GM10248 (cell line): ENCODE results near the gene ZBTB38.

Experiments used
- CTCF ChIA-PET: fragments of 300-600 bp; sonication (Branson Sonifier 250); formaldehyde crosslinking; extraction: SDS; loops from one replicate; lab custom pipeline; 2021; ENCODE audit warnings: antibody characterized with exemption; lab: Yijun Ruan, JAX
- POLR2A ChIA-PET: fragments of 350-650 bp; sonication (Branson Sonifier 250); formaldehyde crosslinking; extraction: SDS; loops from one replicate; lab custom pipeline; 2020; ENCODE audit warnings: antibody characterized with exemption; lab: Yijun Ruan, JAX
- DNase-seq: peaks from one replicate; pipeline ENCODE4 v3.0.0; 2012; ENCODE audit errors: extremely low spot score
- TF ChIP-seq, protein P1 (sequence below): IDR thresholded peaks from 2 replicates; pipeline ENCODE4 v1.5.1; 2012; ENCODE audit warnings: mild to moderate bottlenecking, low read depth; ENCODE audit errors: extremely low read depth, missing control alignments, control extremely low read depth

Gene ZBTB38, protein sequence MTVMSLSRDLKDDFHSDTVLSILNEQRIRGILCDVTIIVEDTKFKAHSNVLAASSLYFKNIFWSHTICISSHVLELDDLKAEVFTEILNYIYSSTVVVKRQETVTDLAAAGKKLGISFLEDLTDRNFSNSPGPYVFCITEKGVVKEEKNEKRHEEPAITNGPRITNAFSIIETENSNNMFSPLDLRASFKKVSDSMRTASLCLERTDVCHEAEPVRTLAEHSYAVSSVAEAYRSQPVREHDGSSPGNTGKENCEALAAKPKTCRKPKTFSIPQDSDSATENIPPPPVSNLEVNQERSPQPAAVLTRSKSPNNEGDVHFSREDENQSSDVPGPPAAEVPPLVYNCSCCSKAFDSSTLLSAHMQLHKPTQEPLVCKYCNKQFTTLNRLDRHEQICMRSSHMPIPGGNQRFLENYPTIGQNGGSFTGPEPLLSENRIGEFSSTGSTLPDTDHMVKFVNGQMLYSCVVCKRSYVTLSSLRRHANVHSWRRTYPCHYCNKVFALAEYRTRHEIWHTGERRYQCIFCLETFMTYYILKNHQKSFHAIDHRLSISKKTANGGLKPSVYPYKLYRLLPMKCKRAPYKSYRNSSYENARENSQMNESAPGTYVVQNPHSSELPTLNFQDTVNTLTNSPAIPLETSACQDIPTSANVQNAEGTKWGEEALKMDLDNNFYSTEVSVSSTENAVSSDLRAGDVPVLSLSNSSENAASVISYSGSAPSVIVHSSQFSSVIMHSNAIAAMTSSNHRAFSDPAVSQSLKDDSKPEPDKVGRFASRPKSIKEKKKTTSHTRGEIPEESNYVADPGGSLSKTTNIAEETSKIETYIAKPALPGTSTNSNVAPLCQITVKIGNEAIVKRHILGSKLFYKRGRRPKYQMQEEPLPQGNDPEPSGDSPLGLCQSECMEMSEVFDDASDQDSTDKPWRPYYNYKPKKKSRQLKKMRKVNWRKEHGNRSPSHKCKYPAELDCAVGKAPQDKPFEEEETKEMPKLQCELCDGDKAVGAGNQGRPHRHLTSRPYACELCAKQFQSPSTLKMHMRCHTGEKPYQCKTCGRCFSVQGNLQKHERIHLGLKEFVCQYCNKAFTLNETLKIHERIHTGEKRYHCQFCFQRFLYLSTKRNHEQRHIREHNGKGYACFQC (N-terminal part only)

DNA sequence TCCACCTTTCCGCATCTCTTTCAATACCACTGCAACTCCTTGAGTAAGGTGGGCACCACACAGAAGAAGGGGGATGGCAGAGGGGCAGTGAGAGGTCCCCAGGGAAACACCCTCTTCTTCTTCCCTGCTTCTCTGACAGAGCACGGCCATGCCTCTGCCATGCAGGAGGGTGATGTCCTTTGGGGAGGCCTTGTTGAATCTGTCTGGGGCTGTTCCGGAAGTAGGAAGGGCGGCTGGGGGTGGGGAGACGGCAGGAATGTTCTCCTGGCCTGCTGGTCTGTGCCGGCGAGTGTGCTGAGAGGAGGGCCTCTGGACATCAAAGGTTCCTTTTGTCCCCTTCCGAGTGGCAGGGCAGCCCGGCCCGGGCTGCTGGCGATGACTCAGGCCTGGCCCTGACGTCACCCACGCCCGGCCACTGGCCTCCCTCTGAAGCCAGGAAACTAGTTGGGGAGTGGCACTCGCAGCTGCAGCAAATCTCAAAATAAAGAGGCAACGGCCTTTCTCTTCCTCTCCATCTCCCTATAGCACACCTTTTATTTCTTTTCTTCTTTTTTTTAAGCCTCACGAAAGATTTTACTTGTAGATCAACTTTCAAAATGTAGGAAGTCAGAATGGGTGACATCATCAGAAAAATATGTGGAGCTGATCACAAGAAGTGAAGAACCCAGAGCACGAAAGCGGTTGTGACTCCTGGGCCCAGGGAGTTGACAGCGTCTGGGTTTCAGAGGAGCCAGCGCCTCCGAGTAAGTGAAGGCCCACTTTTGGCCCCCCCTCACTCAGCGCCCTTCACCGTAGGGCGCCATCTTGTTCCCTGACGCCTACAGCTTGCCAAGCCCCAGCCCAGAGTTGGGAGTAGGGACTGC lies at the start of gene ZBTB38:
Gene ZBTB38 (plus strand): TSS at position 443 of the 863 bp plus-strand sequence. CDS start 73,885 bp downstream, outside the sequence.
- ChIA-PET POLR2A (no interaction called here), CTCF (interaction anchor here (1.2 to 11.8 kb wide), 9 partner anchors 7 to 82 kb away, joined by 3 to 143 read pairs (median 4); no protein-coding TSS in a partner anchor)
- TF ChIP-seq, protein P1, sequence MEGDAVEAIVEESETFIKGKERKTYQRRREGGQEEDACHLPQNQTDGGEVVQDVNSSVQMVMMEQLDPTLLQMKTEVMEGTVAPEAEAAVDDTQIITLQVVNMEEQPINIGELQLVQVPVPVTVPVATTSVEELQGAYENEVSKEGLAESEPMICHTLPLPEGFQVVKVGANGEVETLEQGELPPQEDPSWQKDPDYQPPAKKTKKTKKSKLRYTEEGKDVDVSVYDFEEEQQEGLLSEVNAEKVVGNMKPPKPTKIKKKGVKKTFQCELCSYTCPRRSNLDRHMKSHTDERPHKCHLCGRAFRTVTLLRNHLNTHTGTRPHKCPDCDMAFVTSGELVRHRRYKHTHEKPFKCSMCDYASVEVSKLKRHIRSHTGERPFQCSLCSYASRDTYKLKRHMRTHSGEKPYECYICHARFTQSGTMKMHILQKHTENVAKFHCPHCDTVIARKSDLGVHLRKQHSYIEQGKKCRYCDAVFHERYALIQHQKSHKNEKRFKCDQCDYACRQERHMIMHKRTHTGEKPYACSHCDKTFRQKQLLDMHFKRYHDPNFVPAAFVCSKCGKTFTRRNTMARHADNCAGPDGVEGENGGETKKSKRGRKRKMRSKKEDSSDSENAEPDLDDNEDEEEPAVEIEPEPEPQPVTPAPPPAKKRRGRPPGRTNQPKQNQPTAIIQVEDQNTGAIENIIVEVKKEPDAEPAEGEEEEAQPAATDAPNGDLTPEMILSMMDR, result no peak
- DNase-seq, result peak; percentile 38

DNA sequence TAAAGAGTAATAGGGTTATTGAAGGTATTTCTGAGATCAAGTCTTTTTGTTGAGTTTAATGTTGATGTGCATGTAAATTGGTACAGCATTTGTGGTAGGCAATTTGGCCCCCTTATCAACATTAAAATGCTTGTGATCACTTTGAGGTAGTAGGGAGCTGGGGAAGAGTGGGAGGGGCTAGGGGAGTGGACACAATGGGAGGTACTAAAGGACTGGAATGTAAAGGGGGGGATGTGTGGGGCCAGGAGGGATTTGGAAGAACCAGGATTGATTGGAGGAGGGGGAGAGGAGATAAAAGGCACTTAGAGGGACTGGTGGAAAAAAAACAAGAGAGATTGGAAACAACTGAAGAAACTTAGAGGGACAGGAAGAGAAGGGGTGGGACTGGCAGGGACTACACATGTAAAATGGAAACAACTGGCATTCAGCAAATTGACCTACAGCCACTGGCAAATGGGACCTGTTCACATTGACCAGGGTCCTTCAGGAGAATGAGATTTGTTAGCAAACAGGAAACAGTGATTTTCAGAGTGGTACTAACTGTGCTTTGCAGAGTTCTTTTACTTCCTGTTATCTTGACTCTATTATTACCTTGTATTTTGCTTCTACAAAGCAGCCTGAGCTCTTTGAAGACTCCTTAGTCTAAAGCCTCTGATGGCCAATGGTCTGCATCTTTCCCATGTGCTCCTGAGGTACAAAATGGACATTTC lies 47.8 kb upstream of the ZBTB38 start:
- CTCF ChIA-PET, result interaction anchor here (1.0 to 5.0 kb wide), 2 partner anchors 7 to 17 kb away, joined by 5 to 43 read pairs; no protein-coding TSS in a partner anchor
- no peak for DNase-seq

DNA sequence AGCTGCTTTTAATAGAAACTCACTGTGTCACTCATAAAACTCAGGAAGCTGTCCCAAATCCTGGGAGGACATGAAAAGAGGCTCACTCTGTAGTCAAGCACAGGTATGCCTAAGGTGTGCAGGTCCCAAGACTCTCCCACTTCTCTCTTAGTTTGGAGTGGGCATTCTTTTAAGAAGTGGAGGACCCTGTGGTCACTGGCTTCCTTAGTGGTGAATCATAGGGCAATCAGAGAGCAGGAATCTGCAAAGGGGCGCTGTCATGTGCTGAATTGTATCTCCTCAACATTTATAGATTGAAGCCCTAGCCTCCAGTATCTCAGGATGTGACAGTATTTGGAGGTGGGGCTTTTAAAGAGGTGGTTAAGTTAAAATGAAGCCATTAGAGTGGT lies 47.2 kb upstream of the ZBTB38 start:
- CTCF ChIA-PET, result interaction anchor here (1.0 to 5.0 kb wide), 3 partner anchors 8 to 40 kb away, joined by 5 to 43 read pairs (median 6); no protein-coding TSS in a partner anchor
- POLR2A ChIA-PET, result no interaction called here
- TF ChIP-seq, protein P1, result no peak
- DNase-seq, result no peak

More for the DNA sequence above, 47.8 kb upstream of the ZBTB38 start:
- POLR2A ChIA-PET, result no interaction called here
- TF ChIP-seq, protein P1, result no peak

DNA sequence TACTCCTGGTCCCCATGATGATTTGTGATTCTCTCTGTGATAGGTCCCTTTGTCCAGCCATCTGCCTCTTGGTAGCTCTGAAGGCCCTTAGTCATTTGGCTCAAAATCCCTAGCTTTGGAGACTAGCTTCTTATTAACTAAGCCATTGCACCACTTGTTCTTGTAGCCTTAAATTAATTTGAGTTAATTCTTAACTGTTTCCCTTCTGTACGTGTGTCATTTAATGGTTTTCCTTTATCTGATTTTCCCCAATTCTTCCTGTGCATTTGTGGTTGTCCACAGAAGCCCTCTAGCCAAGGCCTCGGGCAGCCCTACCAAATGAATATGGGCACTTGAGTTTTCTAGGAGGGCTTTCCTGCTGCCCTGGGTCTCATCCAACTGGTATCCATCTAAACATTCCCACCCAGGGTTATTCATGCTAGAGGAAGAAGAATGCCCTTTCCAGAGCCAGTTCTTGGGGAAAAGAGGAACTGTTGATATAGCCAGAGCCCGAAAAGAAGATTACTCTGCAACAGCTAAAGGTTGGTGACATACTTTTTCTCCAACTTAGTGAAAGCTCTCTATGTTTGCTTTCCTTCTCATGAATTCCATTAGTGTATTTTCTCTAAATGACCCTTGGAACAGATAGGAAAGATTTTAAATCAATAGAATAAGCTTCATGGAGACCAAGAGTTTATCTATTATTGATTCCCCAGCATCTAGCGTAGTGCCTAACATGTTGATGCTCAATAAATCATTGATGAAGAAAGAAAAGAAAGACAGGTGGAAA lies 44.2 kb upstream of the ZBTB38 start:
- TF ChIP-seq, protein P1, result no peak
- ChIA-PET POLR2A (no interaction called here), CTCF (interaction anchor here (1.2 to 5.0 kb wide), 9 partner anchors 11 to 130 kb away, joined by 3 to 43 read pairs (median 5); no protein-coding TSS in a partner anchor)
- no peak for DNase-seq

DNA sequence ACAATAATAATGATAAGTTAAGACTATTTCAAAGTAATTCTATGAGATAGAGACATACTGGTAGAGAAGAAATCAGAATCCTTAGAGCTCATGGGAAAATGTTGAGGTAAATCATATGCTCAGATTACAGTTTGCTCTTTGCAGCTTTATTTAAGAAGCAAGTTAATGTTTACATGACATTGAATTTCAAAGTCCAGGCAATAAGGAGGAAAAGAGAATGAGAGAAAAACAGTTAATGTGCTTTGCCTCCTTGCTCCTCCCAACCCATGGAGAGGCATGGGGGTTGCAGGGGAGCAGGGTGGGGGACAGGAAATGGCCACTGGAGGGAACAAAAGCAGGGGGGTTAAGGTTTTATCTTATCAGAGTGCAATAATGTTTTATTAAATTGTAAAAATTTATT lies 42.2 kb upstream of the ZBTB38 start:
- POLR2A ChIA-PET, result no interaction called here
- TF ChIP-seq, protein P1, result no peak
- DNase-seq, result no peak
- CTCF ChIA-PET, result interaction anchor here (0.7 to 4.0 kb wide), 4 partner anchors 14 to 126 kb away, joined by 3 to 14 read pairs (median 4); no protein-coding TSS in a partner anchor
